ENCODE data around the gene VSIR. TPM values are rescaled to one million over a fixed set of nuclear protein-coding genes. Genes with fewer than 3 reads are reported as not detected.

VSIR gene
- total RNA-seq, 4 donors from 2014 or later: 34.1 to 51.7 (median 44.8) TPM

DNA sequence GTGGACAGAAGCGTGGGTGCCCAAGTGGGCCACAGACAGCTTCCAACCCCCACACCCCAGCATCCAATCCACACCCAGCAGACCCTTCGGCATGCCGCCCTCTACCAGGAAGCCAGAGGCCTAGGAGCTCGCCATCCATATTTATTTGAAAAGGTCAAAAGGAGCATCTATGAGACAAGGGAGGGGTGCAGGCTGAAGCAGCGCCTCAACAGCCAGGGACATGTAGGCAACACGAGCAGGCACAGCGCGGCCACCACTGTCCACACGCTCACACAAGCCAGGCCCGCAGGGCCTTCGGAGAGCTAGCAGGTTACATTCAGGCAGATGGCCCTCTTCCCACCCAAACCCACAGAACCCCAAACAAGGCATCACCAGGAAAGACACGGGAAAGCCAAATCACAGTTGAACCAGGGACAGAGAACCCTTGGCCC lies 43.1 kb upstream of the VSIR start:
- Histone ChIP-seq H3K27me3 (no peaks in the 10 kb centered on the region), H3K4me1 (peaks cover 0 to 21% (median 0%) of the 10 kb centered on the region in 3 donors), H3K9me3 (no peaks in the 10 kb centered on the region), H3K27ac (no peak overlapping the region), H3K4me3 (no peak overlapping the region), H3K36me3 (peaks cover 30 to 69% (median 46%) of the 10 kb centered on the region in 3 donors)
- no peak for DNase-seq
- TF ChIP-seq, protein P1, sequence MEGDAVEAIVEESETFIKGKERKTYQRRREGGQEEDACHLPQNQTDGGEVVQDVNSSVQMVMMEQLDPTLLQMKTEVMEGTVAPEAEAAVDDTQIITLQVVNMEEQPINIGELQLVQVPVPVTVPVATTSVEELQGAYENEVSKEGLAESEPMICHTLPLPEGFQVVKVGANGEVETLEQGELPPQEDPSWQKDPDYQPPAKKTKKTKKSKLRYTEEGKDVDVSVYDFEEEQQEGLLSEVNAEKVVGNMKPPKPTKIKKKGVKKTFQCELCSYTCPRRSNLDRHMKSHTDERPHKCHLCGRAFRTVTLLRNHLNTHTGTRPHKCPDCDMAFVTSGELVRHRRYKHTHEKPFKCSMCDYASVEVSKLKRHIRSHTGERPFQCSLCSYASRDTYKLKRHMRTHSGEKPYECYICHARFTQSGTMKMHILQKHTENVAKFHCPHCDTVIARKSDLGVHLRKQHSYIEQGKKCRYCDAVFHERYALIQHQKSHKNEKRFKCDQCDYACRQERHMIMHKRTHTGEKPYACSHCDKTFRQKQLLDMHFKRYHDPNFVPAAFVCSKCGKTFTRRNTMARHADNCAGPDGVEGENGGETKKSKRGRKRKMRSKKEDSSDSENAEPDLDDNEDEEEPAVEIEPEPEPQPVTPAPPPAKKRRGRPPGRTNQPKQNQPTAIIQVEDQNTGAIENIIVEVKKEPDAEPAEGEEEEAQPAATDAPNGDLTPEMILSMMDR (IDR thresholded peaks at IDR 0.05): no peak
- no peak for TF ChIP-seq POLR2A (IDR thresholded peaks at IDR 0.05)
- intact Hi-C loops (cut with DNase I): loop anchor here (10.0 kb wide), 2 partner anchors 422 to 492 kb away; partner anchors contain the start of gene CDH23
- whole genome bisulfite sequencing, 2 donors: 87% methylated on average over 9 to 10 of the region's 12 CpGs

DNA sequence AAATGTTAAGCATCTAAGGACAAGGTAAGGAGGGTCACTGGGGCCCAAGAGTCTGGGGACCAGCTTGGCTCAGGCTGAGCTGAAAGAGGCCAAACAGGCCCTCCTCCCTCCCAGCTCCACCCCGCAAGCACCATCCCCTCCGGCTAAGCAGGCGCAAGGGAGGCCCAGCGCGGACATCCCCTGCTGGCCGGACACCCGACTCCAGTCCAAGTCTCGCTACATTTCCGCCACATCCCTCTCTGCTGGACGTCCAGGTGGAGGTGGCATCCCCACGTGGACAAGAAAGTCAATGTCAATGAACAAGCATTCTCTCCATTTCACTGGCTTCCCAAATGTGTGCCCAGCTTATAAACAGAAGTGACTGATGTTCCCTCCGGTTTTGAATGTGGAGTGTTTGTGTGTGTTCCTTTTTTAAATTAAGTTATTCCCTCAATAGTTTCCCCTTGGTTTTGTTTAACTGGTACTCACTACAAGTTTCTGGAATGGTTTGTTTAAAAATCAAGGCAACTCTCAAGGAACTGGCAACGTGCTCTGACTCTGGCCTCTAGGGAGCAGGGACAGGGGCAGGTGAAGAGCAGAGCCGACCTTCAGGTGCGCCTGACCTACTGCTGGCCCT lies 42.3 kb upstream of the VSIR start:
- Histone ChIP-seq H3K4me1 (peaks cover 0 to 21% (median 0%) of the 10 kb centered on the region in 3 donors), H3K27me3 (no peaks in the 10 kb centered on the region), H3K4me3 (no peak overlapping the region), H3K9me3 (no peaks in the 10 kb centered on the region), H3K36me3 (peaks cover 23 to 61% (median 38%) of the 10 kb centered on the region in 3 donors), H3K27ac (no peak overlapping the region)
- no peak for TF ChIP-seq POLR2A (IDR thresholded peaks at IDR 0.05)
- TF ChIP-seq, protein P1 (IDR thresholded peaks at IDR 0.05): no peak
- no peak for DNase-seq
- intact Hi-C loops (cut with DNase I): loop anchor here (10.0 kb wide), 2 partner anchors 421 to 491 kb away; partner anchors contain the start of gene CDH23
- 84% methylated on average over 15 of the region's 15 CpGs for WGBS, 2 donors

DNA sequence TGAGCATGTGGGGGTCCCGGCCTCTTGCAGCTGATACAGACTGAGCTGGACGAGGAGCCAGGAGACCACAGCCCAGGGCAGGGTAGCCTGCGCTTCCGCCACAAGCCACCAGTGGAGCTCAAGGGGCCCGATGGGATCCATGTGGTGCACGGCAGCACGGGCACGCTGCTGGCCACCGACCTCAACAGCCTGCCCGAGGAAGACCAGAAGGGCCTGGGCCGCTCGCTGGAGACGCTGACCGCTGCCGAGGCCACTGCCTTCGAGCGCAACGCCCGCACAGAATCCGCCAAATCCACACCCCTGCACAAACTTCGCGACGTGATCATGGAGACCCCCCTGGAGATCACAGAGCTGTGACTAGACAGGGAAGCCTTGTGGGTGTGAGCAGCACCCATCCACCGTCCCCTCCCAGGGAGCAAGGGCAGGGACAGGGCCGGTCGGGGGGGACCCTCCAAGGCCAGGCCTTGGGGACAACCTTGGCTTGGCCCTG lies 41.6 kb upstream of the VSIR start:
- intact Hi-C loops (cut with DNase I): loop anchor here (10.0 kb wide), 2 partner anchors 420 to 490 kb away; partner anchors contain the start of gene CDH23
- no peak for DNase-seq
- Histone ChIP-seq H3K36me3 (peaks cover 19 to 55% (median 32%) of the 10 kb centered on the region in 3 donors), H3K9me3 (no peaks in the 10 kb centered on the region), H3K27me3 (no peaks in the 10 kb centered on the region), H3K27ac (no peak overlapping the region), H3K4me3 (no peak overlapping the region), H3K4me1 (peaks cover 0 to 21% (median 0%) of the 10 kb centered on the region in 3 donors)
- 96 to 100% methylated on average over 4 to 14 of the region's 26 CpGs for WGBS, 2 donors
- TF ChIP-seq, protein P1 (IDR thresholded peaks at IDR 0.05): no peak
- no peak for TF ChIP-seq POLR2A (IDR thresholded peaks at IDR 0.05)

DNA sequence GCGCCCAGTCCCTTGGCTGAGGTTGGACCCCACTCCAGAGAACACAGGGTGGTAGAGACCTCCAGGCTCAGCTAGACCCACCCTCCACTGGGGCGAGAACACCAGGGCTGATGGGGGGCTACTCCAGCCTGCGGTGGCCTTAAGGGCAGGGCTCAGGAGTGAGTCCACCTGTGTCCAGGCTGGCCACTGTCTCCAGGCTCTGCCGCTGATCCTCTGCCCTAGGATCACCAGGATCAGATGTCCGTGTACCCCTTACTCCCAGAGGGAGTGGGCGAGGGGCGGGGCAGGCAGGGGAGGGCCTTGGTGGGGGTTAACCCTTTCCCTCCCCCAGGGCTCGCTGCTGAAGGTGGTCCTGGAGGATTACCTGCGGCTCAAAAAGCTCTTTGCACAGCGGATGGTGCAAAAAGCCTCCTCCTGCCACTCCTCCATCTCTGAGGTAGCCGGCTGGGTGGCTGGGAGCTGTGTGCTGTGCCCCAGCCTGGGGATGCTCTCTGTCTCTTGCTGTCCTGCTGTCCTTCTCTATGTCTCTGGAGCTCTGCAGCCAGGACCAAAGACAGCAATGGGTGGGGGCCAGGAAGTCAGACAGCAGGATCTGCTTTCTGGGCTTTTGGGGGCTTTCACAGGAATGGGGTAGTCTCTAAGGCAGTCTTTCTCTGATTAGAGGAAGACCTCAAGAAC lies 39.7 kb upstream of the VSIR start:
- Histone ChIP-seq H3K4me3 (no peak overlapping the region), H3K27ac (no peak overlapping the region), H3K4me1 (peaks cover 0 to 20% (median 0%) of the 10 kb centered on the region in 3 donors), H3K27me3 (no peaks in the 10 kb centered on the region), H3K9me3 (no peaks in the 10 kb centered on the region), H3K36me3 (peaks cover 7 to 35% (median 12%) of the 10 kb centered on the region in 3 donors)
- no peak for DNase-seq
- TF ChIP-seq, protein P1 (IDR thresholded peaks at IDR 0.05): no peak
- no peak for TF ChIP-seq POLR2A (IDR thresholded peaks at IDR 0.05)
- intact Hi-C loops (cut with DNase I): loop anchor here (10.0 kb wide), 2 partner anchors 418 to 488 kb away; partner anchors contain the start of gene CDH23
- WGBS, 2 donors: 73 to 80% methylated on average over 2 to 3 of the region's 11 CpGs
